WTC11 (cell line): Measurements from ENCODE around the gene RPS6KC1. TPM values are rescaled to one million over a fixed set of nuclear protein-coding genes. Genes with fewer than 3 reads are reported as not detected.

Source experiments
- ATAC-seq: fragments of 200-7000 bp; cut with Tn5 transposase; 2 replicates; pipeline ENCODE4 v1.10.0; 2021; ENCODE audit warnings: mild to moderate bottlenecking, moderate library complexity
- CTCF ChIA-PET: fragments of 300-600 bp; sonication (Branson Sonifier 250); formaldehyde crosslinking; loops from one replicate; lab custom pipeline; 2021; ENCODE audit warnings: antibody characterized with exemption; lab: Charles Lee
- POLR2A ChIA-PET: fragments of 350-600 bp; sonication (Branson Sonifier 250); formaldehyde crosslinking; loops from one replicate; lab custom pipeline; 2021; ENCODE audit warnings: antibody characterized with exemption; lab: Charles Lee
- DNase-seq: peaks from one replicate; pipeline ENCODE4 v3.0.0; 2021; ENCODE audit warnings: low spot score
- H3K27ac Mint-ChIP-seq: 2 replicates; pipeline ENCODE4 v1.8.0; 2021; ENCODE audit warnings: mixed read lengths
- H3K27me3 Mint-ChIP-seq: 2 replicates; pipeline ENCODE4 v1.8.0; 2021; ENCODE audit warnings: low read depth, mild to moderate bottlenecking, moderate library complexity, mixed read lengths
- H3K36me3 Mint-ChIP-seq: 2 replicates; pipeline ENCODE4 v1.8.0; 2021; ENCODE audit warnings: mixed read lengths
- H3K4me1 Mint-ChIP-seq: 2 replicates; pipeline ENCODE4 v1.8.0; 2022; ENCODE audit warnings: mixed read lengths
- H3K4me3 Mint-ChIP-seq: 2 replicates; pipeline ENCODE4 v1.8.0; 2021; ENCODE audit warnings: mild to moderate bottlenecking, moderate library complexity, mixed read lengths
- H3K9me3 Mint-ChIP-seq: 2 replicates; pipeline ENCODE4 v1.8.0; 2021; ENCODE audit warnings: mixed read lengths
- AFF4 ChIP-seq: sonication (generic); formaldehyde crosslinking; IDR thresholded peaks from 2 replicates; pipeline ENCODE4 v1.8.1; 2023; ENCODE audit warnings: mild to moderate bottlenecking, missing genetic modification reagents, borderline replicate concordance
- AR ChIP-seq: fragments of 250-450 bp; sonication (Bioruptor Pico); IDR thresholded peaks from 2 replicates; pipeline ENCODE4 v1.9.0; 2021; ENCODE audit warnings: mild to moderate bottlenecking
- CREB1 ChIP-seq: sonication (generic); formaldehyde crosslinking; IDR thresholded peaks from 2 replicates; pipeline ENCODE4 v1.8.0; 2023; ENCODE audit warnings: mild to moderate bottlenecking, missing genetic modification reagents
- E2F1 ChIP-seq: sonication (generic); formaldehyde crosslinking; IDR thresholded peaks from 2 replicates; pipeline ENCODE4 v1.8.0; 2022; ENCODE audit warnings: mild to moderate bottlenecking, missing genetic modification reagents
- ERG ChIP-seq: fragments of 250-450 bp; sonication (Bioruptor Pico); IDR thresholded peaks from 2 replicates; pipeline ENCODE4 v1.8.0; 2021; ENCODE audit warnings: mild to moderate bottlenecking
- ETV6 ChIP-seq: sonication (generic); formaldehyde crosslinking; IDR thresholded peaks from 2 replicates; pipeline ENCODE4 v1.8.1; 2022; ENCODE audit warnings: mild to moderate bottlenecking, missing genetic modification reagents
- FOXP4 ChIP-seq: sonication (generic); formaldehyde crosslinking; IDR thresholded peaks from 2 replicates; pipeline ENCODE4 v1.8.0; 2022; ENCODE audit warnings: mild to moderate bottlenecking, missing genetic modification reagents
- GABPB1 ChIP-seq: sonication (generic); formaldehyde crosslinking; IDR thresholded peaks from 2 replicates; pipeline ENCODE4 v1.8.1; 2023; ENCODE audit warnings: mild to moderate bottlenecking, missing genetic modification reagents
- PRRX2 ChIP-seq: fragments of 250-450 bp; sonication (Bioruptor Pico); IDR thresholded peaks from 2 replicates; pipeline ENCODE4 v1.8.0; 2021; ENCODE audit warnings: mild to moderate bottlenecking
- RELA ChIP-seq: sonication (generic); formaldehyde crosslinking; IDR thresholded peaks from 2 replicates; pipeline ENCODE4 v1.8.1; 2022; ENCODE audit warnings: missing genetic modification reagents, mild to moderate bottlenecking, borderline replicate concordance
- SP1 ChIP-seq: sonication (generic); formaldehyde crosslinking; conservative IDR thresholded peaks from 2 replicates; pipeline ENCODE4 v1.8.1; 2022; ENCODE audit warnings: missing genetic modification reagents
- ZNF232 ChIP-seq: sonication (generic); formaldehyde crosslinking; IDR thresholded peaks from 2 replicates; pipeline ENCODE4 v1.8.0; 2022; ENCODE audit warnings: mild to moderate bottlenecking, missing genetic modification reagents
- ZNF281 ChIP-seq: sonication (generic); formaldehyde crosslinking; IDR thresholded peaks from 2 replicates; pipeline ENCODE4 v1.8.0; 2023; ENCODE audit warnings: mild to moderate bottlenecking, missing genetic modification reagents
- ZNF396 ChIP-seq: fragments of 250-450 bp; sonication (Bioruptor Pico); IDR thresholded peaks from 2 replicates; pipeline ENCODE4 v1.8.0; 2021; ENCODE audit warnings: mild to moderate bottlenecking, moderate library complexity, borderline replicate concordance
- ZSCAN18 ChIP-seq: fragments of 250-450 bp; sonication (Bioruptor Pico); IDR thresholded peaks from 2 replicates; pipeline ENCODE4 v2.1.2; 2022; ENCODE audit warnings: mild to moderate bottlenecking, moderate library complexity
- total RNA-seq: library from RNA; stranded (reverse); gene quantifications from 3 replicates; pipeline ENCODE4 v1.2.3, GENCODE V29; 2021
- TF ChIP-seq, protein P1 (sequence below): sonication (generic); formaldehyde crosslinking; IDR thresholded peaks from 2 replicates; pipeline ENCODE4 v1.8.0; 2022; ENCODE audit warnings: mild to moderate bottlenecking, missing genetic modification reagents
- TF ChIP-seq, protein P2 (sequence below): sonication (generic); formaldehyde crosslinking; IDR thresholded peaks from 2 replicates; pipeline ENCODE4 v1.8.1; 2022; ENCODE audit warnings: mild to moderate bottlenecking, missing genetic modification reagents, moderate library complexity, borderline replicate concordance

RPS6KC1 gene
- total RNA-seq, 1 experiment from 2014 or later = 17.4 TPM

DNA sequence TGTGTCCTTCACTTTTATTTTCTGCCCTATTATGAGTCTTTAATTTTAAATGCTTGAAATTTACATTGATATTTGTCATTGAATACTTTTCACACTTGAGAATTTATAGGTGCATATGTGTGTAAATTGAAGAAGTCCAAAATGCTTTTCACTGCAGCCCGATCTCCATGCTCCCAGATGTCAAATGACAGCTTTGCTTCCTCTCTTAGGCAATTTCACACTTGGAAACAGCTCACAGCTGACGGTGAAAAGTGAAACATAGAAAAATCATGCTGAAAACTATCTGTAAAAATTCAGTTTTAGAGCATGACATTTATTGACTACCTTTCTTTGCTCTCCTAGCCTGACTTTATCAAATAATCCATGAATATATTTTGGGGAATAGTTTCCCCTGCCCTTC, 196.0 kb downstream of the RPS6KC1 start:
- CTCF ChIA-PET = no interaction called here
- no peak overlapping the region for H3K4me3 Mint-ChIP-seq
- no peaks in the 10 kb centered on the region for H3K36me3 Mint-ChIP-seq
- no peaks in the 10 kb centered on the region for H3K27me3 Mint-ChIP-seq
- DNase-seq = no peak
- TF ChIP-seq PRRX2 (CRISPR knock-in tag) (no peak), AR (no peak), ZNF396 (CRISPR knock-in tag) (no peak), CREB1 (CRISPR knock-in tag) (no peak), E2F1 (CRISPR knock-in tag) (no peak), FOXP4 (CRISPR knock-in tag) (no peak), ERG (CRISPR knock-in tag) (no peak), ETV6 (CRISPR knock-in tag) (no peak), GABPB1 (no peak), ZNF281 (no peak)
- TF ChIP-seq, protein P1, sequence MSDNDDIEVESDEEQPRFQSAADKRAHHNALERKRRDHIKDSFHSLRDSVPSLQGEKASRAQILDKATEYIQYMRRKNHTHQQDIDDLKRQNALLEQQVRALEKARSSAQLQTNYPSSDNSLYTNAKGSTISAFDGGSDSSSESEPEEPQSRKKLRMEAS (CRISPR knock-in tag) = no peak
- ATAC-seq = no peak
- no peak overlapping the region for H3K27ac Mint-ChIP-seq
- POLR2A ChIA-PET = no interaction called here
- H3K9me3 Mint-ChIP-seq = no peaks in the 10 kb centered on the region
- peaks cover 27% of the 10 kb centered on the region for H3K4me1 Mint-ChIP-seq

GRCh38 chr1:213249395-213249794, 198.4 kb downstream of the RPS6KC1 start:
- Mint-ChIP-seq H3K27ac (peak overlapping the region; percentile 15; the same call in 1 of the 2 replicates), H3K9me3 (no peaks in the 10 kb centered on the region), H3K4me1 (peaks cover 27% of the 10 kb centered on the region), H3K27me3 (no peaks in the 10 kb centered on the region), H3K36me3 (no peaks in the 10 kb centered on the region), H3K4me3 (no peak overlapping the region)
- ChIA-PET POLR2A (no interaction called here), CTCF (no interaction called here)
- DNase-seq (no peak), ATAC-seq (no peak)
- no peak for TF ChIP-seq AFF4 (CRISPR knock-in tag)
- TF ChIP-seq E2F1 (CRISPR knock-in tag) = no peak
- TF ChIP-seq RELA (CRISPR knock-in tag) = no peak
- no peak for TF ChIP-seq ZSCAN18
- TF ChIP-seq, protein P2, sequence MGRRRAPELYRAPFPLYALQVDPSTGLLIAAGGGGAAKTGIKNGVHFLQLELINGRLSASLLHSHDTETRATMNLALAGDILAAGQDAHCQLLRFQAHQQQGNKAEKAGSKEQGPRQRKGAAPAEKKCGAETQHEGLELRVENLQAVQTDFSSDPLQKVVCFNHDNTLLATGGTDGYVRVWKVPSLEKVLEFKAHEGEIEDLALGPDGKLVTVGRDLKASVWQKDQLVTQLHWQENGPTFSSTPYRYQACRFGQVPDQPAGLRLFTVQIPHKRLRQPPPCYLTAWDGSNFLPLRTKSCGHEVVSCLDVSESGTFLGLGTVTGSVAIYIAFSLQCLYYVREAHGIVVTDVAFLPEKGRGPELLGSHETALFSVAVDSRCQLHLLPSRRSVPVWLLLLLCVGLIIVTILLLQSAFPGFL (CRISPR knock-in tag) = no peak
- no peak for TF ChIP-seq SP1 (CRISPR knock-in tag)
- no peak for TF ChIP-seq ZNF232
